GM12875 (cell line): ENCODE data around the gene PTRHD1.

Experiments
- H3K4me3 ChIP-seq: one replicate; pipeline ENCODE4 v1.5.1; 2011; ENCODE audit warnings: low read depth, low read length, control low read depth
- CTCF ChIP-seq: IDR thresholded peaks from 2 replicates; pipeline ENCODE4 v1.5.1; 2011; ENCODE audit warnings: low read depth, mild to moderate bottlenecking, control low read depth, inconsistent platforms, low read length, moderate library complexity, borderline replicate concordance; ENCODE audit not compliant: insufficient read depth

The PTRHD1 gene

GRCh38 chr2:24832931-24833701, 39.9 kb upstream of the PTRHD1 start:
- no peak for TF ChIP-seq CTCF
- H3K4me3 ChIP-seq: no peak overlapping the region

- H3K4me3 ChIP-seq: no peak overlapping the region
- no peak for TF ChIP-seq CTCF
Measured at GRCh38 chr2:24832521-24832920, 39.3 kb upstream of the PTRHD1 start.

GRCh38 chr2:24832073-24832461, 38.9 kb upstream of the PTRHD1 start:
- TF ChIP-seq CTCF: no peak
- H3K4me3 ChIP-seq: no peak overlapping the region

DNA sequence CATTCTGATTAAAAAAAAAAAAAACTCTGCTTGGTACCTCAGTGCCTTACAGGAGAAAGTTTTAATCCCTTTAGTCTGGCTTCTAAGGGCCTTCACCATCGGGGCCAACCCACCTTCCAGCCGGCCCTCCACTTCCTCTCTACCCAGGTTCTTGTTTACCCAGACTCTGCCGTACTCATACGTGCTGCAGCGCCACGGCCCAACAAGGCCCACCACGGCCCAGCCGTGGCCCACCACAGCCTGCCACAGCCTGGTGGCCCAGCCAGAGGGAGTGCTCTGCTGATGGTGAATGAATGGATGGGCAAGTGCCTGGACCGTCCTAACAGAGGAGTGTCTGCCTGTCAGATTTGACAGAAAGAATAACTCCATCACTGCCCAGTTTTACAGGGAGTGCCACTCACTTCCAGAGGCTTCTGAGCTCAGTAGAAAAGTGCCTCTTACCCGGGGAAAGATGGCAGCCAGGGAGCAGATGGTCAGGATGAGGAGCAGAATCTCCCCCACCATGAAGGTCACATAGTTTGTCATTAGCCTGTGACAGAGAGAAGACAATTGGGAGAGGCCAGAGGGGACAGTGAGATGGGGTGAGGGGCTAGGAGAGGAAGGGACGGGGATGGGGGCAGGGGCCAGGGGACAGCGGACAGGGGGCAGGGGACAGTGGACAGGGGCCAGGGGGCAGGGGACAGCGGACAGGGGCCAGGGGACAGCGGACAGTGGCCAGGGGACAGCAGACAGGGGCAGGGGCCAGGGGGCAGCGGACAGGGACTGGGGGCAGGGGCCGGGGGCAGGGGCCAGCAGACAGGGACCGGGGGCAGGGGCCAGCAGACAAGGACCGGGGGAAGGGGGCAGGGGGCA, 38.3 kb upstream of the PTRHD1 start:
- no peak overlapping the region for H3K4me3 ChIP-seq
- no peak for TF ChIP-seq CTCF

GRCh38 chr2:24830786-24831185, 37.6 kb upstream of the PTRHD1 start:
- TF ChIP-seq CTCF: no peak
- H3K4me3 ChIP-seq: no peak overlapping the region

DNA sequence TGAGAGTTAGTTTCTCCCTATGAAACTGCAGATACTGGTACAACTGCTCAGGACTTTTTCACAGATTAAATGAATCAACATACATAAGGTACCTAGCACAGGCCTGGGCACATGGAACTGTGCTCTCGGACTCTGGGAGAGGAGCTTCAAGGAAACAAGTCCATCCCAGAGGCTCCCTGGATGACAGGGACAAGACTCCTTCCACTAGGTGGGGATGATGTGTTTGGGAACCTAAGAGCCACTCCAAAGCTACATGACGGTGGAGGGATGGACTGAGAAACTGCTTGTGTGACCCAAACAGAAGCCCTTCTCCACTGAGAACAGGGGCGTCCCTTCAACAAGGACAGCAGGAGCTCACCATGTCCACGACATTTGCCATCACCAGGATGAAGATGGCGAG, 37.2 kb upstream of the PTRHD1 start:
- H3K4me3 ChIP-seq: no peak overlapping the region

More for the DNA sequence above, 37.2 kb upstream of the PTRHD1 start:
- TF ChIP-seq CTCF: no peak
